GM06990 (cell line): ENCODE results near the gene NUB1.

ENCODE experiments used
- DNase-seq: peaks from one replicate; pipeline ENCODE4 v3.0.0-alpha.2; 2011; ENCODE audit not compliant: insufficient read length; ENCODE audit errors: extremely low read depth
- H3K27me3 ChIP-seq: replicated peaks from 2 replicates; pipeline ENCODE4 v1.6.0; 2011; ENCODE audit warnings: low read length; ENCODE audit not compliant: control insufficient read depth, insufficient read depth
- H3K36me3 ChIP-seq: 2 replicates; pipeline ENCODE4 v1.5.1; 2011; ENCODE audit warnings: low read length; ENCODE audit not compliant: control insufficient read depth, insufficient read depth
- H3K4me3 ChIP-seq: replicated peaks from 2 replicates; pipeline ENCODE4 v1.5.1; 2011; ENCODE audit warnings: low read depth, mild to moderate bottlenecking, control low read depth, low read length
- CTCF ChIP-seq: IDR thresholded peaks from 2 replicates; pipeline ENCODE4 v1.5.1; 2011; ENCODE audit warnings: low read length, control low read depth, mild to moderate bottlenecking, inconsistent platforms; ENCODE audit not compliant: insufficient read depth, poor library complexity, severe bottlenecking

NUB1 gene

GRCh38 chr7:151416112-151416940 is 74.7 kb downstream of the NUB1 start:
- DNase-seq: no peak
- H3K27me3 ChIP-seq: peaks cover 2% of the 10 kb centered on the region
- TF ChIP-seq CTCF: no peak
- H3K36me3 ChIP-seq: no peaks in the 10 kb centered on the region
- H3K4me3 ChIP-seq: no peak overlapping the region

- no peak for DNase-seq
- Histone ChIP-seq H3K4me3 (no peak overlapping the region), H3K36me3 (no peaks in the 10 kb centered on the region), H3K27me3 (peaks cover under 1% of the 10 kb centered on the region)
- TF ChIP-seq CTCF: no peak
These were observed 75.3 kb downstream of the NUB1 start for GRCh38 chr7:151416941-151417315.

- no peak for DNase-seq
- H3K27me3 ChIP-seq: no peaks in the 10 kb centered on the region; the same call in none of the 2 replicates
- no peak for TF ChIP-seq CTCF
- H3K36me3 ChIP-seq: no peaks in the 10 kb centered on the region
- no peak overlapping the region for H3K4me3 ChIP-seq
These were observed 78.5 kb downstream of the NUB1 start for GRCh38 chr7:151420144-151420543.

- Histone ChIP-seq H3K27me3 (no peaks in the 10 kb centered on the region; the same call in 1 of the 2 replicates), H3K36me3 (no peaks in the 10 kb centered on the region), H3K4me3 (no peak overlapping the region)
- no peak for TF ChIP-seq CTCF
- no peak for DNase-seq
These were observed 80.6 kb downstream of the NUB1 start for GRCh38 chr7:151422212-151422611.

GRCh38 chr7:151423226-151423625 is 81.6 kb downstream of the NUB1 start:
- H3K4me3 ChIP-seq: no peak overlapping the region
- no peaks in the 10 kb centered on the region; the same call in 1 of the 2 replicates for H3K27me3 ChIP-seq
- TF ChIP-seq CTCF: no peak
- no peaks in the 10 kb centered on the region for H3K36me3 ChIP-seq
- no peak for DNase-seq
